ENCODE measurements around the gene POLR1G.

GRCh38 chr19:45445139-45445538, 38.7 kb downstream of the POLR1G start:
- no peak for TF ChIP-seq EZH2phosphoT487 (IDR thresholded peaks at IDR 0.05; ENCODE audit: low read length)
- TF ChIP-seq, protein P1, sequence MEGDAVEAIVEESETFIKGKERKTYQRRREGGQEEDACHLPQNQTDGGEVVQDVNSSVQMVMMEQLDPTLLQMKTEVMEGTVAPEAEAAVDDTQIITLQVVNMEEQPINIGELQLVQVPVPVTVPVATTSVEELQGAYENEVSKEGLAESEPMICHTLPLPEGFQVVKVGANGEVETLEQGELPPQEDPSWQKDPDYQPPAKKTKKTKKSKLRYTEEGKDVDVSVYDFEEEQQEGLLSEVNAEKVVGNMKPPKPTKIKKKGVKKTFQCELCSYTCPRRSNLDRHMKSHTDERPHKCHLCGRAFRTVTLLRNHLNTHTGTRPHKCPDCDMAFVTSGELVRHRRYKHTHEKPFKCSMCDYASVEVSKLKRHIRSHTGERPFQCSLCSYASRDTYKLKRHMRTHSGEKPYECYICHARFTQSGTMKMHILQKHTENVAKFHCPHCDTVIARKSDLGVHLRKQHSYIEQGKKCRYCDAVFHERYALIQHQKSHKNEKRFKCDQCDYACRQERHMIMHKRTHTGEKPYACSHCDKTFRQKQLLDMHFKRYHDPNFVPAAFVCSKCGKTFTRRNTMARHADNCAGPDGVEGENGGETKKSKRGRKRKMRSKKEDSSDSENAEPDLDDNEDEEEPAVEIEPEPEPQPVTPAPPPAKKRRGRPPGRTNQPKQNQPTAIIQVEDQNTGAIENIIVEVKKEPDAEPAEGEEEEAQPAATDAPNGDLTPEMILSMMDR (IDR thresholded peaks at IDR 0.05; ENCODE audit: low read length), result no peak
